Measurements from ENCODE around the gene KRT81.
A peak's percentile ranks its signal among the peaks of the same experiment; 100 is the strongest.

Gene KRT81

DNA sequence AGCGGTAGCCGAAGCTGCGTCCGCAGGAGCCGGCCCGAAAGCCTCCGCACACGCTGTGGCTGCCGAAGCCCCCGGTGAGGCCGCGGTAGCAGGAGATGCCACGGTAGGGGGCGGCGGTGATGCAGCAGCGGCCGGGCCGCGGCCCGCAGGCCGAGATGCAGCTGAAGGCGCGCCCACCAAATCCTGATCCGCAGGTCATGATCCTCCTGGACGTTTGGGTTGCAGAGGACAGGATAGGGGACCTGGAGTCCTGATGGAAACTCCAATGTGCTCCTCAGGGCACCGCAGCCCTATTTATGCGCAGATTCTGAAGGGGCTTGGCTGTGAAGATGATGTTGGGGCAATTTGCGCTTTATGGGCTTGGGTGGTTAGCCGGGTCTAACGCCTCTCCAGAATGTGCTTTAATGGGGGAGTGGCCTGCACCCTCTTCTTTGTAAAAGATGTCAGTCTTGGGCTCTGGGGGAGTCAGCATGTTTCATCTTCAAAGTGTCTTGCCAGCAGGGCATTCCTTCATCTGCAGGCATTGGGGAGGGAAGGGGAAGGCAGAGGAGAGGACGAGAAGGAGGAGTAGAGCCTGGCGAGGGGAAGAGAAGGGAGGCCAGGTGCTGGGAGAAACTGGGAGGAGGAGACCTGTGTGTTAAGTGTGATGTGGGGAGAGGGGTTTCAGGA, at the start of gene KRT81:
TSS of gene KRT81 (minus strand) at position 268 of the 669 bp plus-strand sequence. CDS start at position 199, 69 bp downstream.
- DNase-seq (ENCODE audit: extremely low read depth in 1 of 2, low read depth in 1 of 2), result no peak

DNA sequence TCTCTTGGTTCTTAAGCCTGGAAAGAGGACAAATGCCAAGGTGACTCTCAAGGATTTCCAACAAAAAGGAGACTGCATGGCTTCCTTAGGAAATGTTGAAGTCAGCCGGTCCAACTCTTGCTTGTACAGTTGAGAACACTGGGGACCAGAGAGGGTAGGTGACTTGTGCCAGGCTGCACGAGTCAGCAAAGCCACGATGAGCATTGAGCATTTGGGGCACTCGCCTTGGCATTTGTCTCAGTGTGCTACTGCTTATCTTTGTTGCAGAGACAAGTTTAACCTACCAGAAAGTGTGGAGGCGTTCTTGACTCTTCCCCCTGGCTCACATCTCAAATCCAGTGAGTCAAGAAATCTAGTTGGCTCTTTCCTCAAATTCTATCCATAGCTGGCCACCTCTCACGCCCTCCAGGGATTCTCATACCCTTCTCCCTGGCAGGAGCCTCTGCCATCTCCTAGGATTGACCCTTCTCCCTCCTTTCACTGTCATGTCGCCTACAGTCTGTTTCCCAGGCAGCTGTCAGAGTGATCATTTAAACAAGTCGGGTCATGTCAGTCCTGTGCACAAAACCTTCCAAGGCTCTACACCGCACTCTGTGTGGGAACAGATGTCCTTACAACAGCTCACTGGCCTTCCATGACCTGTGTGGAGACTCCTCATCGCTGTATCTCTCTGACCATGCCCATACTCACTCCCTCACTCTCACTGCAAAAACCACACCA, 47.1 kb upstream of the KRT81 start:
- no peak for DNase-seq (ENCODE audit: extremely low read depth in 1 of 2, low read depth in 1 of 2)

DNA sequence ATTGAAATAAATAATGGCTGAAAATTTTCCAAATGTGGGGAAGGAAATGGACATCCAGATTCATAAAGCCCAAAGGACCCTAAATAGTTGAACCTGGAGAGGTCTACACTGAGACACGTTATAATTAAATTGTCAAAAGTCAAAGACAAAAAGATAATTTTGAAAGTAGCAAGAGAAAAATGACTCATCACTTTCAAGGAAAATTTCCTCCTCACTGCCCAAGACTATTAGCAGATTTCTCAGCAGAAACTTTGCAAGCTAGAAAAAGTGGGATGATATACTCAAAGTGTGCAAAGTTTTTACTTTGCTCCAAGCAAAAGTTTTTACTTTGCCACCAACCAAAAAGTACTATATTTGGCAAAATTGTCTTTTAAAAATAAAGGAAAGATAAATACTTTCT, 45.7 kb upstream of the KRT81 start:
- no peak for DNase-seq (ENCODE audit: extremely low read depth in 1 of 2, low read depth in 1 of 2)

DNA sequence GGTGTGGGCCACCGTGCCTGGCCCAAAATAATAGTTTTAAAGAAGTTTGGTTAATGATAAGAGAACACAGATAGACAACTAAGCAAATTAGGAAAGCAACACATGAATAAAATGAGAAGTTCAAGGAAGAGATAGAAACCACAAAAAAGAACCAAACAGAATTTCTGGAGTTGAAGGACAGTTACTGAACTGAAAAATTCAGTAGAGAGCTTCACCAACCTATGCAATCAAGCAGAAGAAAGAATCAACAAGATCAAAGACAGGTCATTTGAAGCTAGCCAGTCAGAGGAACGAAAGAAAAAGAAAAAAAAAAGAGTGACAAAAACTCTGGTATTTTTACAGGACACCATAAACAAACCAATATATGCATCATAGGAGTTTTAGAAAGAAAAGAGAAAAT, 45.3 kb upstream of the KRT81 start:
- no peak for DNase-seq (ENCODE audit: extremely low read depth in 1 of 2, low read depth in 1 of 2)

DNA sequence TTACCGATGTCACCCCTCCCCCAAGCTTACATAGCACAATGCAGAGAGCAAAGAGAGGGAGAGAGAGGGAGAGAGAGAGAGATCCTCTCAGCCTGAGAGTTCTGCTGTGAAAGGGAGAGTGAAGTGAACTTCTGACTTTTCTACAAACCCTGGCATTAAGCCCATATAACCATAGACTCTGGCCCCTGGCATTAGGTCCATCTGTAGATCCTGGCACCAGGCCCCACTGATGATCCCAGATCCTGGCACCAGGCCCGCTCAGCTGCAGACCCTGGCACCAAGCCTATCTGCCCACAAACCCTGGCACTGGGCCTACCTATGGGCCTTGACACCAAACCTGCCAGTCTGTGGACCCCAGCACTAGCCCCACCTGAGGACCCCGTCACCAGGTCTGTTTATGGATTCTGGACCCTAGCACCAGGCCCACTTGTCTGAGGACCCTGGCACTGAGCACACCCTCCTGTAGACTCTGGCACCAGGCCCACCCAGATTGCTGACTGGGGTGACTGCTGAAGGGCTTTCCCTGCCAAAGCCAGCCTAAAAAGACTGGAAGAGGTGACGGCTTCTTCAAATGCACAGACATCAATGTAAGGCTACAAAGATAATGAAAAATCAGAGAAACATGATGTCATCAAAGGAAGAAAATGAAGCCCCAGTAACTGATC, 44.4 kb upstream of the KRT81 start:
- DNase-seq (ENCODE audit: extremely low read depth in 1 of 2, low read depth in 1 of 2), result no peak

DNA sequence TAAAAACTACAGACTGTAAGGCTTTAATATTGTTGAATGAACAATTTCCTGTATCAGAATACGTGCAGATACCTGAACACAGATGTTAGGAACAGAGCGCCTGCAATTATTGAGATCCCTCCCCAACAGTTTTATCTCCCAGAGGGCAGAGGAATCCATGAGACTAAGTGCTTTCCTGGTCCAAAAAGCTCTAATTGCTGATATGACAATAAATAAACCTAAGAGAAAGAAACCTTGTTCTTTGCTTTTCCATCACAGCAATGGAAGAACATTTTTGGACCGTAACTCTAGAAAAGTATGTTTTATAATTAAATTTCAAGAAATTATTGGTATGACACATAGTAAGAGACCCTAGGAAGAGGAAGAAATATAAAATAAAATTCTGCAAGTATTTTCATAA, 42.9 kb upstream of the KRT81 start:
- no peak for DNase-seq (ENCODE audit: extremely low read depth in 1 of 2, low read depth in 1 of 2)

DNA sequence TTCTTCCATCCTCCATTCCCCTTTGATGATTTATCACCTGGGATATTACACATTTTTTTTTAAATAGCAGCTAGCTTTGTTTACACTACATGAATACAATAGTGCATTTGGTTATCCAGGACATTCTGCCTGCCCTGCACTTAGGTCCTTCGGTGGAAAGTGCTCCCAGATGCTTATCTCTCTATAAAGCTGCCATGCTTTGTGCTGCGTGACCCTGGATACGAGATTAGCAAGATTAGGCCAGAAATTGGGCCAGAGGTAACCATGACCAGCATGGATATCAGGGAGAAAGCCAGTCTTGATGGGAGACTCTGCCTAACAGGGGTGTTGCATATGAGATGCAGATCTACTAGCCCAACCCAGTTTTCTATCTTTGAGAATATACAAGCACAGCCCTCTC, 42.0 kb upstream of the KRT81 start:
- no peak for DNase-seq (ENCODE audit: extremely low read depth in 1 of 2, low read depth in 1 of 2)

DNA sequence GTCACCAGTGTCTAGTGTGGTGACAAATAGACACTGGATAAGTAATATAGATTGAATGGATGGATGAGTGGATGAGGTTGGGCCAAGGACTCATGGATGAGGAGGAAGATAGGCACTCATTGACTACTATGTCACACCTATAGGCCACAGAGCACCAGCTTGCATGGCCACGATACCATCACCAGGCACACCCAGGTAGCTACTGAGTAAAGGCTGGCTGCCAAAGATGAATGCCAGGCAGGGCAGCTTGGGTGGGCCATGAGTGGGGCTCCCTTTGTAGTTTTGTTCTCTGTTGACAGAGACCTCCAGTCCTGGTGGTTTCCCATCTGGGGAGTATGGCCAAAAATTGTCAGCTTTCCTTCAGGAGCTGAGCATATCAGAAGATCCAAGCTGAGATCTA, 41.0 kb upstream of the KRT81 start:
- no peak for DNase-seq (ENCODE audit: extremely low read depth in 1 of 2, low read depth in 1 of 2)

DNA sequence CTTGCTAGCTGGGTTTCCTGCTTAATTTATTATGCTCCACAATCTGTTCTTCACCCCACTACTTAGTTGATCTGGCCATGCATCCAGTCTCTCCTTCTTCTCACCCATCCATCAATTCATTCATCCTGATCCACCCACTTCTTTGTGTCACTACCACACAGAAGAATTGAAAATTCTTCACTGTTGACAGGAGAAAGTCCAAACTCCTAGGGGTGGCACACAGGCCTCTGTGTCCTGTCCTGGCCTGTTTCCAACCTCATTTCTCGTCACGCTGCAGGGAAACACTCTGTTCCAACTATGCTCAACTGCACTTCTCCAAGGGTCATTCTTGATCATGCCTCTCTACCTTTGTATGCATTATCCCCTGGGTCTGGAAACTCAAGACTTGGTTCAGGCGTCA, 40.5 kb upstream of the KRT81 start:
- DNase-seq (ENCODE audit: extremely low read depth in 1 of 2, low read depth in 1 of 2), result no peak

DNA sequence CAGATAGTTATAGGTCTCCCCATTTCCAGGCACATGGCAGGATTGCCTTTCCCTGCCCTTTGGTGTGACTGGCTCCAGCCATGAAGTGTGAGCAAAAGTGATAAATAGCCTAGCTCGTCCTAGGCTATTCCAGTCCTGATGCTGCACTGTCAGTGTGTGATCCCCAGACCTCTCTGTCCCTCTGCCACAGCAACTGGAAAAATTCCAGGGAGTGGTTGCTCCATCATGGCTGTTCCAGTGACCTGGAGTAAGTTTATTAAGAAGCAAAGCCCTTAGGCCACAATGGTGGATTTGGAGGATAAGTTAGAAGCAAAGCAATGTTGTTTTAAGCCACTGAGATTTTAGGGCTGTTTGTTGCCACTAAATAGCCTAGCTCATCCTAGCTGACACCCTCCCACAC, 39.7 kb upstream of the KRT81 start:
- no peak for DNase-seq (ENCODE audit: extremely low read depth in 1 of 2, low read depth in 1 of 2)

DNA sequence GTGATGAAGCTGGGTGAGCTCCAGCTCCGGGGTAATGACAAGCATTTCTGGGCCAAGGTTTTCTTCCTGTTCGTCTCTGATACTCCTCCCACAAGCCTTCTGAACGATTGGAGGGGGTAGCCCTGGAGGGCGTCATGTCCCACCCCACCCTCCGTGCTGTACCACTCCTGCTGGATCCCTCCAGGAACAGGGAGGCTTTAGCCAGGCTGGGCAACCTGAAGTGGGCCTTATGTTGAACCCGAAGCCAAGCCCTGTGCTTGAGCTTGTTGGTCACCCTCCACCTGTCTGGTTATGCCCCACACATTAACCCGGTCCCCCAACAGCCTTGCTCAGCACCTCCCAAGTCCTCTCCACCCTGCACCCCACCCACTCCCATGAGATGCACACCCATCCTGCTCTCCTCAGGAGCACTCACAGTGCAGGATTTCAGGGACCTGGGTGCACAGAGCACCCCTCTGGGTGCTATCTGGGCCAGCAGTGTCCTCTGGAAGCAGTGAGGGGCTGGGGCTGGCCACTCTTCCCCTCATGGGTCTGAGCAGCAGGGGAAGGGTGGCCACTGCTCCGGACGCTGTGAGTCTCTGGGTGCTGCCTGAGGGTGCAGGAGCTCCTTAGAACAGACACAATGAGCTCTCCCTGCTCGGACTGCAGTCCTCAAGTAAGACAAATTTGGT, 36.6 kb upstream of the KRT81 start:
- DNase-seq (ENCODE audit: extremely low read depth in 1 of 2, low read depth in 1 of 2), result no peak

DNA sequence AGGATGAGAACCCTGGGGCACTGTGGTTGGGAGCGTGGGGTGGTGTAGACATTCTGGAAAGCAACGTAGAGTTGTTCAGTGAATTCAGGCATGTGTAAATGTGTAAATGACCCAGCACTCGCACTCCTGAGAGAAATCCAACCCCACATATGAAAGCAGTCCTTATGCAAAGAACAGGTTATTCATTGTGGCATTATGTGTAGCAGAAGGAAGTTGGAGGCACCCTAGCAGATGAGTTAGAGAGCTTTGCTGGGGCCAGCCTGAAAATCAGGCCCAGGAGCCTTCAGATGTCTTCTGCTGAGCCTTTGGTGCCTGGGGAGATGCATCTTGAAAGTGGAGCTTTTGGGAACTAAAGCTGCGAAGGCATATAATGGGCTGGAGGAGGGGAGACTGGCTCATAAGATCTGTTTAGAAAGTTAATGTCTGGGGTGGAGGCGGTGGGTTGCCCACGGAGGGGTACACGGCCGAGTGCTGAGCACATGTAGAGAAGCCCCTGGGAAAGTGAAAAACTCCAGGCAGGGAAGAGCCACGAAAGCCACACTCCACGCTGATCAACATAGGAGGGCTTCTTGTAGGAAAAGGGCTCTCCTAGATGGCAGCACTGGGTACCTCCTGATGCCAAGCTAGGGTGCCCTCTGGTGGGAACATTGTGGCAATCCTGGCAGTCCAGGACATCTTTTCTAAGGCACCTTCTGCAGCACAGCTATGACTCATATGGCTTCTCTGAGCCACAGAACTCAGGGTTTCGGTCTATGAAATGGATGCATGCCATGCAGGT, 35.9 kb upstream of the KRT81 start:
- DNase-seq (ENCODE audit: extremely low read depth in 1 of 2, low read depth in 1 of 2), result peak; percentile 56 to 60

DNA sequence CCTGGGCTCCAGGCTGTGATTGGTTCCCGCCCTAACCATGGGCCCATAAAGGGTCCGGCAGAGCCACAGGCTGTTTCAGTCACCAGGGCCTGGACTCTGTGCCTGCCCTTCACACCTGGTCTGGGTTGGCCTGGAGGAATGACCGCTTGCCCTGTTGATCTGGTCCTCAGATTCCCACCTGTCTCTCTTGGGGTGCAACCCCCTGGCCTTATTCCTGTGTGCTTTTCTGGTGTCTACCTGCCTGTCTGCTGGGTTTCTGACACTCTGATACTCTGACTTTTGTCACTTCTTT, 32.8 kb upstream of the KRT81 start:
- DNase-seq (ENCODE audit: extremely low read depth in 1 of 2, low read depth in 1 of 2), result no peak

DNA sequence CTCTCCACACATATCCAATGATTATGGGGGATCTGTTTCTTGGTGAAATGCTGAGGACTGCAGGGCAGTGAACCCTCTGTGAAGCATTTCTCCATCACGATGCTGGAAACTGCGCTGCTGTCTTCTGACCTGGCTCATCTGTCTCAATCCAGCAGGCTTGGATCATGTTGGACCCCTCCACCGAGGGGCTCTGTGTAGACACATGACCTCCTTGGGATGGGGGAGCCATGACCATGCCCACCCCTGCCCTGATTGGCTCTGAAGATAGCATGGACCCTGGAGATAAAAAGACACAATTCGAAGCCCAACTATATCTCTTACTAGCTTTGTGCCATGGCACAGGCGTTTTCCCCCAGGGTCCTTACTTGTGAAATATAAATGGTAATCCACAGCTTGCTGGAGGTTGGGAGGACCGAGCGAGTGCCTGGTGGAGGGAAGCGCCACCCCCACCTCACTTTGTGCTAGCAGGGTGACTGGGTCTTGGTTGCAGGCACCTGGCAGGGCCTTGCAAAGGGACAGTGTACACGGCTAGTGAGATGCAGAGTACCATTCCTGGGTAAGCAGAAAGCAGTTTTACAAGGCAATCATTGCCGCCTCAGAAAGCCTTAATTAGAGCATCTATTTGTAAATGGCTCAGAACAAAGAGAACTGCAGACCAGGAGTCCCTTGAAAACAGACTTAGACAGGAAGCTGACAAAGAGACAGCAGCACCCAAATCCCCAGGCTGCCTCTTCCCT, 32.2 kb upstream of the KRT81 start:
- DNase-seq (ENCODE audit: extremely low read depth in 1 of 2, low read depth in 1 of 2), result no peak

DNA sequence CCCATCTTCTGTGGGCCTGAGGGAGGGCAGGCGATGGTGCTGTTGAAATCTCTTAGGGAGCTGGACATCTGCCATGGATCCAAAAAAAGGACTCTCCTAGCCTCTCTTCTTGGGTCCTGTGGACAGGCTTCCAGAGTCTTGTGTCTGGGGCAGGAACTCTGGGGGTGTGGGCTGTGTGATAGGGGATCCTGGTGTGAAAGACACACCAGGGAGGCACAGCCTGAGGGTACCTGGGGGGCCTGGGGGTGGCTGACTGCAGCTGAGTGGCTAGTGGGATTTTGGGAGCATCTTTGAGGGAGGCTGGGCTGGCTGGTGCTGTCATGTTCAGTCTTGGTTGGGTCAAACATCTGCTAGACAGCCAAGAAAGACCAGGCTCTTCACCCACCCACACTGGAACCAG, 31.7 kb upstream of the KRT81 start:
- DNase-seq (ENCODE audit: extremely low read depth in 1 of 2, low read depth in 1 of 2), result no peak

DNA sequence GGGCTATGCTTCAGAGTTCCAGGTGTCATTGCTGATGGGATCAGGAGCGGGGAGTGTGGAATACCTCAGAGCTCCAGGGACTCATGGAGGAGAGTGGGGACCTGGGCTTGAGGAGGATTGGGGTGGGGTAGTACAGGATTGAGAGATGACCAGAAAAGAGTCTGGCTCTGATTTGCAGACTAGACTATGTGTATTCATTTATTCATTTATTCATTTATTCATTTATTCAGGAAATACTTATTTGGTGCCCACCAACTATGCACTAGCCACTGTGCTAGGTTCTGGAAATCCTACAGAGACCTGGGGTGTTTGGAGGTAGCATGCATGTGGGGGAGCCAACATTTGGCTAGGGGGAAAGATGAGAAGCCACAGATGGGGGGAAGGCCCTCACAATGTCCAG, 30.7 kb upstream of the KRT81 start:
- DNase-seq (ENCODE audit: extremely low read depth in 1 of 2, low read depth in 1 of 2), result no peak

DNA sequence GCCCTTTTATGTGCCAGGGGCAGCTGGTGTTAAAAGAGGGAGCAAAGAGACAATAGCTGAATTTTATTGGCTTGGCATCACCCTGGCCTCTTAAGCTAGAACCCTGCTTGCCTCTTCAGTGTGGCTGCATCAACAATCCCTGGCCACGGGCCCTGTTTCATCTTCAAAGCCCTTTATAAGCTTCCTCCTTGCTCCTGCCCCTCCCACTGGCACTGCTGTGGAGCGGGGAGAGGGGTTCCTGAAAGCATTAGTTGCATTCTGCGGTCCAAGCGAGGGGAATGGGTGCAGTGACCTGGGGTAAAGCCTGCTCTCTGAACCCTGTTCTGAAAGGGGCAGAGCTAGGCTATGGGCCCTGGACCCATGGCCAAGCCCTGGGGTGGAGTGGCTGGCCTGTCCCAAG, 30.1 kb upstream of the KRT81 start:
- no peak for DNase-seq (ENCODE audit: extremely low read depth in 1 of 2, low read depth in 1 of 2)

DNA sequence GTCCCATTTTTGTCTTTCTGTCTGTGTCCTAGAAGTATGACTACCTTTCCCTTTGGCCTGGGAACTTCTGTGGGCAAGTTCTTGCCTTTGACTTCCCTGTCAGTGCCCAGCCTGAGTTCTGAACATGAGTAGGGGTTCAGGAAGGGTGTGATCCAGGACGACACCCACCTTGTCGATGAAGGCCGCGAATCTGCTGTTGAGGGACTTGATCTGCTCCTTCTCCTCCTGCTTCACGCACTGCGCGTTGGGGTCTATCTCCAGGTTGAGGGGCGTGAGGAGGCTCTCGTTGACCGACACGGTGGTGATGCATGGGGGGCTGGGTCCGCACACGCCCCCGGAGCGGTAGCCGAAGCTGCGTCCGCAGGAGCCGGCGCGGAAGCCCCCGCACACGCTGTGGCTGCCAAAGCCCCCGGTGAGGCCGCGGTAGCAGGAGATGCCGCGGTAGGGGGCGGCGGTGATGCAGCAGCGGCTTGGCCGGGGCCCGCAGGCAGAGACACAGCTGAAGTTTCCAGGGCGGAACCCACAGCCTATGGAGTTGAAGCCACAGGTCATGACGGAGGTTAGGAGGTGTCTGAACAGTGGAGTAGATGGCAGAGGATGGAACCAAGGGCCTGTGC, 29.6 kb upstream of the KRT81 start, which contains the start of gene KRT83:
TSS of gene KRT83 (minus strand) at position 615 of the 617 bp plus-strand sequence. CDS start at position 552, 63 bp downstream.
- no peak for DNase-seq (ENCODE audit: extremely low read depth in 1 of 2, low read depth in 1 of 2)

DNA sequence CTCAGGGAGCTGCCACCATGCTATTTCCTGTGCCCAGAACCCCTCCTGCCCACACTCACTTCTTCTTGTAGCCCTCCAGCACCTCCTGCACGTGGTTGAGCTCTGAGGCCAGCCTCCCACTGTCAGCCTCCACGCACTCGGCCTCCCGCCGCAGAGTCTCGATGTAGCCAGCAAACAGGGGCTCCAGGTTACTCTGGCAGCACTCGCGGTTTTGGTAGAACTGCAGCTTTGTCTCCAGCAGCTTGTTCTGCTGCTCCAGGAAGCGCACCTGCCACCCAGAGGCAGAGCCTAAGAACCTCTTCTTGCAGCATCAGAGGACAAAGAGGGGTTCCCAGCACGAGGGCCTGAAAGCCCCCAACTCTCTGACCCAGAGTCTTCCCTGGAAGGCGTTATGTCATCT, 27.8 kb upstream of the KRT81 start:
- DNase-seq (ENCODE audit: extremely low read depth in 1 of 2, low read depth in 1 of 2), result no peak
